MCF 10A (cell line): ENCODE results near the gene RBFOX2. TPM values are rescaled to one million over a fixed set of nuclear protein-coding genes. Genes with fewer than 3 reads are reported as not detected.

Source experiments
- BruUV-seq: library from RNA; stranded (reverse); fragments of 400-500 nt; replicated peaks from 2 replicates; lab custom pipeline; 2021; lab: Mats Ljungman, UMichigan
- CTCF ChIA-PET: fragments of 300-600 bp; sonication (Branson Sonifier 250); formaldehyde crosslinking; extraction: SDS; loops from one replicate; lab custom pipeline; 2021; ENCODE audit warnings: antibody characterized with exemption, inconsistent platforms; lab: Yijun Ruan, JAX
- POLR2A ChIA-PET: fragments of 300-600, 350-650 bp; sonication (Branson Sonifier 250); formaldehyde crosslinking; extraction: SDS; loops from one replicate; lab custom pipeline; 2020; ENCODE audit warnings: antibody characterized with exemption, inconsistent platforms; lab: Yijun Ruan, JAX
- DNase-seq: peaks from one replicate; pipeline ENCODE4 v3.0.0-alpha.2; 2018; ENCODE audit not compliant: unreplicated experiment
- H3K27ac Mint-ChIP-seq: one replicate; pipeline ENCODE4 v1.8.0; 2022; ENCODE audit warnings: mild to moderate bottlenecking, low read depth, mixed read lengths; ENCODE audit not compliant: unreplicated experiment
- H3K27me3 Mint-ChIP-seq: one replicate; pipeline ENCODE4 v1.8.0; 2022; ENCODE audit warnings: mixed read lengths; ENCODE audit not compliant: insufficient read depth, unreplicated experiment
- H3K36me3 Mint-ChIP-seq: one replicate; pipeline ENCODE4 v1.8.0; 2022; ENCODE audit warnings: mild to moderate bottlenecking, moderate library complexity, mixed read lengths; ENCODE audit not compliant: insufficient read depth, unreplicated experiment
- H3K4me1 Mint-ChIP-seq: one replicate; pipeline ENCODE4 v1.8.0; 2022; ENCODE audit warnings: mixed read lengths; ENCODE audit not compliant: insufficient read depth, unreplicated experiment
- H3K4me3 Mint-ChIP-seq: one replicate; pipeline ENCODE4 v1.8.0; 2022; ENCODE audit warnings: mild to moderate bottlenecking, moderate library complexity, mixed read lengths; ENCODE audit not compliant: unreplicated experiment
- H3K9me3 Mint-ChIP-seq: one replicate; pipeline ENCODE4 v1.8.0; 2022; ENCODE audit warnings: mixed read lengths; ENCODE audit not compliant: unreplicated experiment
- CTCF ChIP-seq: fragments of 200-600 bp; IDR thresholded peaks from one replicate; pipeline ENCODE4 v1.8.0; 2022; ENCODE audit warnings: antibody characterized with exemption, mild to moderate bottlenecking; ENCODE audit not compliant: unreplicated experiment
- intact Hi-C: fragments of 100-400 bp; cut with micrococcal nuclease; formaldehyde crosslinking; loops from 2 replicates; pipeline ENCODE4 v1.14.1; 2022
- total RNA-seq: library from RNA; stranded (reverse); gene quantifications from 2 replicates; pipeline ENCODE4 v1.2.3, GENCODE V29; 2022

Gene RBFOX2
- total RNA-seq, 1 experiment from 2014 or later = 89.4 TPM

DNA sequence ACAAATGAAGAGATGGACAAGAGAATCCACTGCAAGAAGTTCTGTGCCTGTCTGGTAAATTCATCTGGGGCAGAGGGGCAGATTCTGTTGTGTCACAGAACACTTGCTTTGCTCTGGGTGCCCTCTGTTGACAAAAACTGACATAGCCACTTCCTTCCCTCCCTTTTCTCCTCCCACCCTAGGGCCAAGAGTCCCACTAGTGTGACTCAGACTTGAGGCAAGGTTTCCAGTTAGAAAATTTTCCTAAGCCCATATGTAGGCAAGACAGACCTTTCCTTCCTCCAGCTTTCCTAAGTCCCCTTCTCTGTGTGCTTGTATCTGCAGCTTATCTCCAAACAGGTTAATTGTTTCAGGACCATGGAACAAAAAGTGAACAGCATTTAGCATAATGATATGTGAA, 106.8 kb downstream of the RBFOX2 start:
- Mint-ChIP-seq H3K27me3 (no peaks in the 10 kb centered on the region), H3K9me3 (no peaks in the 10 kb centered on the region), H3K4me1 (peaks cover 27% of the 10 kb centered on the region), H3K36me3 (no peaks in the 10 kb centered on the region), H3K4me3 (no peak overlapping the region), H3K27ac (no peak overlapping the region)
- BruUV-seq = no TSS peak
- POLR2A ChIA-PET = interaction anchor here (0.5 to 2.1 kb wide), 7 partner anchors 9 to 294 kb away, joined by 3 to 7 read pairs (median 5); no protein-coding TSS in a partner anchor
- intact Hi-C loops = loop anchor here (1.0 to 5.0 kb wide), 6 partner anchors 82 to 571 kb away; no protein-coding TSS in a partner anchor
- CTCF ChIA-PET = interaction anchor here (1.0 to 4.1 kb wide), 11 partner anchors 9 to 339 kb away, joined by 3 to 31 read pairs (median 5); no protein-coding TSS in a partner anchor
- DNase-seq = peak; percentile 93
- TF ChIP-seq CTCF = peak; percentile 72

- intact Hi-C loops = loop anchor here (1.0 to 5.0 kb wide), 5 partner anchors 82 to 570 kb away; no protein-coding TSS in a partner anchor
- TF ChIP-seq CTCF = no peak
- CTCF ChIA-PET = interaction anchor here (0.5 to 4.1 kb wide), 8 partner anchors 9 to 649 kb away, joined by 3 to 31 read pairs (median 4); no protein-coding TSS in a partner anchor
- no peaks in the 10 kb centered on the region for H3K27me3 Mint-ChIP-seq
- no peak for DNase-seq
- no peak overlapping the region for H3K4me3 Mint-ChIP-seq
- POLR2A ChIA-PET = interaction anchor here (0.9 to 2.0 kb wide), 3 partner anchors 25 to 83 kb away, joined by 3 to 5 read pairs (median 4); no protein-coding TSS in a partner anchor
- no peak overlapping the region for H3K27ac Mint-ChIP-seq
- H3K36me3 Mint-ChIP-seq = no peaks in the 10 kb centered on the region
- peaks cover 31% of the 10 kb centered on the region for H3K4me1 Mint-ChIP-seq
- H3K9me3 Mint-ChIP-seq = no peaks in the 10 kb centered on the region
- no TSS peak for BruUV-seq
Measured at GRCh38 chr22:35921044-35921443, 107.6 kb downstream of the RBFOX2 start.

DNA sequence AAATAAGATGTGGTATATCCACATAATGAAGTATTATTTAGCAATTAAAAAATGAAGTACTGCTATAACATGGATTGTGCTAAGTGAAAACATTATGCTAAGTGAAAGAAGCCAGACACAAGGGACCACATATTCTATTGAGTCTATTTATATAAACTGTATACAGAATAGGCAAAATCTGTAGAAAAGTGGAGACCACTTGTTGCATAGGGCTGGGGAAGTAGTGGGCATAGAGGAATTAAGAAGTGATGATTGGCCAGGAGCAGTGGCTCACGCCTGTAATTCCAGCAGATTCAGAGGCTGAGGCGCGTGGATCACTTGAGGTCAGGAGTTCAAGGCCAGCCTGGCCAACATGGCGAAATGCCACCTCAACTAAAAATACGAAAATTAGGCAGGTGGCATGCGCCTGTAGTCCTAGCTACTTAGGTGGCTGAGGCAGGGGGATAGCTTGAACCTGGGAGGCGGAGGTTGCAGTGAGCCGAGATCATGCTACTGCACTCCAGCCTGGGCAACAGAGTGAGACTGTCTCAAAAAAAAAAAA, 109.6 kb downstream of the RBFOX2 start:
- H3K4me3 Mint-ChIP-seq = no peak overlapping the region
- POLR2A ChIA-PET = interaction anchor here (1.1 to 10.5 kb wide), 3 partner anchors 24 to 147 kb away, joined by 3 to 247 read pairs (median 115); no protein-coding TSS in a partner anchor
- H3K9me3 Mint-ChIP-seq = no peaks in the 10 kb centered on the region
- no peaks in the 10 kb centered on the region for H3K36me3 Mint-ChIP-seq
- CTCF ChIA-PET = interaction anchor here (0.8 to 6.2 kb wide), 6 partner anchors 12 to 292 kb away, joined by 3 to 32 read pairs (median 16); no protein-coding TSS in a partner anchor
- TF ChIP-seq CTCF = no peak
- BruUV-seq = no TSS peak
- peak overlapping the region; percentile 77 for H3K27ac Mint-ChIP-seq
- peaks cover 48% of the 10 kb centered on the region for H3K4me1 Mint-ChIP-seq
- DNase-seq = no peak
- no peaks in the 10 kb centered on the region for H3K27me3 Mint-ChIP-seq
- intact Hi-C loops = no loop called here

DNA sequence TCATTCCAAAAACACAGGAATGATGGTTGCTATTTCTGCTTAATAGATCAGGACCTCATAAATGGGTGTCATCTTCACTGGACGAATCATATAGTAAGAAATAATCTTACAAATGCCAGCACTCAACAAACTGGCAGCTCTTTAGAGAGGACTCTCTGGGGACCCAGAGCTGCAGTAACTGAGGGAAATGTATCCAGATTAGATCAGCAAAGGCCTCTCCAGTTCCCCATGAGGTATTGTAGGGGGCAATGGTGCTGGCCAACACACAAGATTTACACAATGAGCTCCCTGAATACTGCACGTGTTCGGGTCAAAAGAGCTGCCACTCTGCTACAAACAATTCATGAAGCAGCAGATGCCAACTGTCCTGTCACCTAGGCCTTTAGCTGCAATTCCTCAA, 110.2 kb downstream of the RBFOX2 start:
- no peaks in the 10 kb centered on the region for H3K36me3 Mint-ChIP-seq
- TF ChIP-seq CTCF = no peak
- no peak for DNase-seq
- intact Hi-C loops = no loop called here
- POLR2A ChIA-PET = interaction anchor here (0.6 to 10.5 kb wide), 8 partner anchors 14 to 147 kb away, joined by 3 to 247 read pairs (median 4); no protein-coding TSS in a partner anchor
- no peak overlapping the region for H3K4me3 Mint-ChIP-seq
- no TSS peak for BruUV-seq
- no peak overlapping the region for H3K27ac Mint-ChIP-seq
- no peaks in the 10 kb centered on the region for H3K27me3 Mint-ChIP-seq
- CTCF ChIA-PET = interaction anchor here (0.6 to 6.2 kb wide), 6 partner anchors 11 to 291 kb away, joined by 4 to 32 read pairs (median 10); no protein-coding TSS in a partner anchor
- H3K4me1 Mint-ChIP-seq = peaks cover 54% of the 10 kb centered on the region
- H3K9me3 Mint-ChIP-seq = no peaks in the 10 kb centered on the region
